Ishikawa (cell line): ENCODE data around the gene PLA2G4E.

ENCODE experiments used
- CEBPB ChIP-seq: IDR thresholded peaks from 2 replicates; pipeline ENCODE4 v1.6.1; 2012
- EP300 ChIP-seq: IDR thresholded peaks from 2 replicates; pipeline ENCODE4 v1.6.1; 2012; ENCODE audit warnings: borderline replicate concordance
- MAX ChIP-seq: IDR thresholded peaks from 2 replicates; pipeline ENCODE4 v1.6.1; 2012
- NFIC ChIP-seq: IDR thresholded peaks from 2 replicates; pipeline ENCODE4 v1.6.1; 2012
- RAD21 ChIP-seq: IDR thresholded peaks from 2 replicates; pipeline ENCODE4 v1.6.1; 2012; ENCODE audit warnings: low read depth
- TAF1 ChIP-seq: IDR thresholded peaks from 2 replicates; pipeline ENCODE4 v1.6.1; 2012; ENCODE audit warnings: low read depth, mild to moderate bottlenecking
- TCF12 ChIP-seq: IDR thresholded peaks from 2 replicates; pipeline ENCODE4 v1.6.1; 2012; ENCODE audit warnings: low read depth
- USF1 ChIP-seq: IDR thresholded peaks from 2 replicates; pipeline ENCODE4 v1.6.1; 2012
- YY1 ChIP-seq: IDR thresholded peaks from 2 replicates; pipeline ENCODE4 v1.6.1; 2012; ENCODE audit warnings: low read depth
- ZBTB7A ChIP-seq: IDR thresholded peaks from 2 replicates; pipeline ENCODE4 v1.6.1; 2012; ENCODE audit warnings: low read depth

GRCh38 chr15:41971089-41971894, 49.5 kb downstream of the PLA2G4E start:
- TF ChIP-seq TCF12 (no peak), USF1 (no peak), RAD21 (no peak), MAX (0 out of 2 replicates have a peak, but pooled peaks have one; percentile 18), CEBPB (no peak), EP300 (no peak), YY1 (no peak), NFIC (no peak), ZBTB7A (no peak), TAF1 (no peak)
